Stimulated activated CD4-positive, alpha-beta T cell treated with anti-CD3 and anti-CD28 coated beads, Interleukin-12 subunit alpha, Interleukin-12 subunit beta, amount 100 ng/mL, for 48 hours (primary cell): ENCODE measurements around the gene ORMDL3.
"Not testable (repeated sequence)": the region's sequence is repeated elsewhere in the genome, so short reads cannot be mapped to it uniquely, and the experiment has no call there.

Source experiments
- DNase-seq, 3 donors: peaks; one replicate each; pipeline ENCODE4 v3.0.0-alpha.2; 2020; ENCODE audit warnings: low read depth in 2 of 3, low spot score in 1 of 3

The ORMDL3 gene

DNA sequence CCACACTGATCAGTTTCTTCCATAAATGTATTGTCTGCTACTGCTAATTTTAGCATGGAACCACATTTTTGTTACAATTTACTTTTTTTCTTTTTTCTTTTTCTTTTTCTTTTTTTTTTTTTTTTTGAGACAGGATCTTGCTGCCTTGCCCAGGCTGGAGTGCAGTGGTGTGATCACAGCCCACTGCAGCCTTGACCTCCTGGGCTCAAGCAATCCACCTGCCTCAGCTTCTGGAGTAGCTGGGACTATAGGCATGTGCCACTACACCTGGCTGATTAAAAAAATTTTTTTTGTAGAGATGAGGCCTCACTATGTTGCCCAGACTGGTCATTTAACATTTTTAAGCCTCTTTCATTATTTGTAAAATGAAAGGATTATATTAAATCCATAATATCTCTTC is 40.3 kb downstream of the ORMDL3 start:
- DNase-seq: no peak

DNA sequence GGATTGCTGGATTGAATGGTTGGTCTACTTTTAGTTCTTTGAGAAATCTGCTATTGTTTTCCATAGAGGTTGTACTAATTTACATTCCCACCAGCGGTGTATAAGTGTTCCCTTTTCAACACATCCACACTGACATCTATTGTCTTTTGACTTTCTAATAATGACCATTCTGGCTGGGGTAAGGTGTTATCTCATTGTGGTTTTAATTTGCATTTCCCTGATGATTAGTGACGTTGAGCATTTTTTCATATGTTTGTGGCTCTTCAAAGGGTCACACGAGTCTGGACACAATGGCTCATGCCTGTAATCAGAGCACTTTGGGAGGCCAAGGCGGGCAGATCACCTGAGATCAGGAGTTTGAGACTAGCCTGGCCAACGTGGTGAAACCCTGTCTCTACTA is 41.3 kb downstream of the ORMDL3 start:
- not testable (repeated sequence) for DNase-seq

DNA sequence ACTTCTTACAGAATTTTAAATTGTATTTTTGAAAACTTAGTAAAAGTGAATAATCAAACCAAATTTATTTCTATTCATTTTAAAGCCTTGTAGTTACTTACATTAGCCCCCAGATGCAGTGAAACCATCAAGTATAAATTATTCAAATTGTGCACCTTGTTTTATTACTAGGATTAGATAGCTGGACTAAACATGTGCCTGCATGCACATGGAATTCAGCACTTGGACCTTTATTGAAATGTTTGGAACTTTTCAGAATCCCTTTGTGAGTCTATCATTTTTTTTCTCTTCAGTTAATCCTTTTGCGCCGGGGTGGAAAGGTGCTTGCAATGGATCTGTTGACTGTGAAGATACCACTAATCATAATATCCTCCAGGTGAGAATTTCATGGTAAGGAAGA is 54.6 kb downstream of the ORMDL3 start:
- DNase-seq: no peak

DNA sequence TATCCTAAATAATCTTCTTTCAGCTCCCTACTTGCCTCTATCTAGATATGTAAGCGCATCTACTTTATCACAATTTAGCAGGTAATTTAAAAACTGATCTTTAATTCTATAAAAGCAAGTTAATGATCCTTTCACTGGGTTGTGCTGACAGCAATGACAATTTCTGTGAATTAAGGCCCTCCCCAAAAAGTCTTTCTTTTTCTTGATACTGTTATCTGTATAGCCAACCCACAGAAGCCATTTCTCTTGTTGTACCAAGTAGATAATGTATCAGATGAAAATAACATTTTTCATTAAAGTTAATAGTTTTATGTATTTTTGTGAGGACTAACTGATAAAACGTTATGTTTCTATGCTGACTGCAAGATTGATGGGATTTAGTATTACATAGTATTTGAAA is 55.6 kb downstream of the ORMDL3 start:
- DNase-seq: no peak
